GM18951 (cell line): Measurements from ENCODE around the gene AHDC1.

ENCODE experiments used
- POLR2A ChIP-seq: IDR thresholded peaks from 4 replicates; pipeline ENCODE4 v1.6.1; 2011; ENCODE audit warnings: mild to moderate bottlenecking; ENCODE audit not compliant: insufficient read length, insufficient read depth; ENCODE audit errors: extremely low read depth
- in situ Hi-C: fragments of 300-500 bp; cut with MboI; formaldehyde crosslinking; loops from one replicate; pipeline ENCODE4 v1.12.0; 2022; ENCODE audit warnings: low sequenced_read_pairs, mixed read lengths, inconsistent platforms; ENCODE audit not compliant: unreplicated experiment

AHDC1 gene

GRCh38 chr1:27595597-27595996 lies 8.3 kb downstream of the AHDC1 start:
- in situ Hi-C loops: no loop called here
- TF ChIP-seq POLR2A: no peak

- no peak for TF ChIP-seq POLR2A
- in situ Hi-C loops: no loop called here
These were observed 9.1 kb downstream of the AHDC1 start for GRCh38 chr1:27594564-27595510.

GRCh38 chr1:27593678-27594563 lies 10.0 kb downstream of the AHDC1 start:
- in situ Hi-C loops: no loop called here

GRCh38 chr1:27592931-27593677 lies 10.8 kb downstream of the AHDC1 start:
- in situ Hi-C loops: no loop called here
- no peak for TF ChIP-seq POLR2A

More at GRCh38 chr1:27593678-27594563, 10.0 kb downstream of the AHDC1 start:
- no peak for TF ChIP-seq POLR2A

- TF ChIP-seq POLR2A: no peak
- in situ Hi-C loops: no loop called here
These were observed 11.6 kb downstream of the AHDC1 start for GRCh38 chr1:27592232-27592930.

GRCh38 chr1:27591622-27592021 lies 12.3 kb downstream of the AHDC1 start:
- TF ChIP-seq POLR2A: no peak
- in situ Hi-C loops: no loop called here

GRCh38 chr1:27590917-27591508 lies 12.9 kb downstream of the AHDC1 start:
- in situ Hi-C loops: no loop called here
- TF ChIP-seq POLR2A: no peak

- in situ Hi-C loops: no loop called here
- no peak for TF ChIP-seq POLR2A
These were observed 14.0 kb downstream of the AHDC1 start for GRCh38 chr1:27589841-27590426.

- TF ChIP-seq POLR2A: no peak
- in situ Hi-C loops: no loop called here
These were observed 14.5 kb downstream of the AHDC1 start for GRCh38 chr1:27589441-27589840.

GRCh38 chr1:27588256-27589232 lies 15.4 kb downstream of the AHDC1 start:
- TF ChIP-seq POLR2A: no peak
- in situ Hi-C loops: no loop called here

GRCh38 chr1:27585684-27586083 lies 18.3 kb downstream of the AHDC1 start:
- TF ChIP-seq POLR2A: no peak
- in situ Hi-C loops: no loop called here
